NCI-H146 treated with DMSO at 0.1 percent for 48 hours (cell line): ENCODE results near the gene ZKSCAN1.
"Not testable (repeated sequence)": the region's sequence is repeated elsewhere in the genome, so short reads cannot be mapped to it uniquely, and the experiment has no call there.

ENCODE experiments used
- DNase-seq: peaks from one replicate; lab custom pipeline; 2025; ENCODE audit not compliant: unreplicated experiment; lab: John Stamatoyannopoulos, UW

ZKSCAN1 gene

DNA sequence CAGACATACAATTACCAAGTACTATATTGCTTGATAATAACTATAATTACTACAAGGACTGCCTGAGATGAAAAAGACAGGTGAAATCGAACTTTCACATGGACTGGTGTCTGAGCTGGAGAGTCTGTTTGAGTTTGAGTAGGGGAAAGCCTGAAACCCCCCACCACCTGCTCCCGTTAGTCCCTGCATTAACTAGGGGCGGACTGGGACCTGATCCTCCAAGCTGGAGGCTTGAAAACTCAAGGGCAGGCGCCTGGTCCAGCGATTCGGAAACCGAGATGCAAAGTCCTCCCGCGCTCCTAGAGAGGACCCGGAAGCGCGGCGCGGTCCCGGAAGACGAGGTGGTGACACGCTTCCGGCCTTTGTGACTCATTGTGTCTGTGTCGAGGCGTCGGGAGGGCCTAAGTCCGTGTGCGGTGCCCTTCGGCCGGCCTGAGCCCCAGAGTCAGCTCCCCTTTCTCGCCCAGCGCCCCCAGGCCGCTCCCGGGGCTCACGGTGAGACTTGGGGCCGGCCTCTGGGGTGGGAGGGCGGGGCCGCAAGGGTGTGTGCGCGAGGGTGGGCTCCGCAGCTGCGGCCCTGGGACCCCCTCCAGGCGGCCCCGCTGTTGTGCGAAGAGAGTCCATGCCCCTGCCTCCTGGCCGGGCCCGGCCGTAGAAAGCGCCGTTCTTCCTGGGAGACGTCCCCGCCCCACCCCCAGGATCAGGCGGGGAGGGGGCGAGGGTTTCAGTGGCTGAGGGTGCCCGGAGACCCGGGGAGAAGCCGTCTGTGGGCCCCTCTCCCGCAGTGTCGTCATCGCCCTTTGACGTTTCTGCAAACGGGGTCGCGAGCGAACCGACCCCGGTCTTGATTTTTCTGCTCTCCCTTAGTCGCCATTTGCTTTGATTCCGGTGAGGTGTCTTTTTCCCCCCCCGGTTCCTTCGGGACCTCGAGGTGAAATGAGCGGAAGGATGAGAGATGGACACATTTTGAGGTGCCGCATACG, at the start of gene ZKSCAN1:
ZKSCAN1 (plus strand) TSS at position 365 of the 983 bp plus-strand sequence. CDS start 7,911 bp downstream, outside the sequence.
- peak; percentile 75 for DNase-seq

DNA sequence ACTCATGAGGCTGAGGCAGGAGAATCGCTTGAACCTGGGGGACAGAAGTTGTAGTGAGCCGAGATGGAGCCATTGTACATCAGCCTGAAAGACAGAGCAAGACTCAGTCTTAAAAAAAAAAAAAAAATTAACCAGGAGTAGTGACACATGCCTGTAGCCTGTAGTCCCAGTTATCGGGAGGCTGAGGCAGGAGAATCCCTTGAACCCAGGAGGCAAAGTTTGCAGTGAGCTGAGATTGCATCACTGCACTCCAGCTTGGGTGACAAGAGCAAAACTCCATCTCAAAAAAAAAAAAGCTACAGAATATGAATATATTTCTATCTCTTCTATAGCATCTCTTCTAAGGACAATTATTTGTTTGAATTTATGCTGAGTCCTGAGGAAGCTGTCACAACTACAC, 46.1 kb upstream of the ZKSCAN1 start:
- no peak for DNase-seq

DNA sequence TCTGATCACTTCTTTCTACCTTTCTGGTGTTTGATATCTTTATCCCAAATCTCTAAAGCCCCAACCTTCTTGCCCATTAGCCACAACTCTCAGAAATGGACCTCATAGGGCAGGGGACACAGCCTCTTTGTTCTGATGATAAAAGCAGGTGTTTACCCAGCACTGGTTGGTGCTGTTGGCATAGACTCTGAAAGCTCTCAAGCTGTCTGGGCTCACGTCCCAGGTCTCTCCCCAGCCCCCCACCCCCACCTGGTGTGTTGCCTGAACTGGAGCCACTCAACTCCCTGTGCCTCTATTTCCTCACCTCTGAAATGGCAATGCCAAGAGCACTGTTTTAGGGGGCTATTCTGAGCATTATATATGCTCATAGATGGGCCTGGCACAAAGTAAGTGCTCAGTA, 45.6 kb upstream of the ZKSCAN1 start:
- DNase-seq = not testable (repeated sequence)

DNA sequence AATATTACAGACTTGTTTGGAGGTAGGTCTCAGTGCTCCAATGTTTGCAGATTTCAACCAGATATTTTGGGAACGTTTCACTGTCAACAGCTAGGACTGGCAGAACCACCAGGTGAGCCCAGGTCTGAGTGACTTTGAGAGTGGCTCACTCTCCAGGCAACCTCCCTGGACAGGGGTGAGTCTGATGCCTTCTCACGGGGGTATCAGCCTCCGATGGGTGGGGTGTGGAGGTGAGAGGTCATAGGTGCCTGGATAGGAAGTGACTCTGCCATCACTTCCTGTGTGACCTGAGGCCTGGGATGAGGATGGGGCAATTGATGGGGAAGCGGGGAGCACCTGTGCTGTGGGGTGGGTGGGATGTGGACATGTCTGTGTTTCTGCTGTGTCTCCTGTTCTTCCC, 44.2 kb upstream of the ZKSCAN1 start:
- DNase-seq = no peak

DNA sequence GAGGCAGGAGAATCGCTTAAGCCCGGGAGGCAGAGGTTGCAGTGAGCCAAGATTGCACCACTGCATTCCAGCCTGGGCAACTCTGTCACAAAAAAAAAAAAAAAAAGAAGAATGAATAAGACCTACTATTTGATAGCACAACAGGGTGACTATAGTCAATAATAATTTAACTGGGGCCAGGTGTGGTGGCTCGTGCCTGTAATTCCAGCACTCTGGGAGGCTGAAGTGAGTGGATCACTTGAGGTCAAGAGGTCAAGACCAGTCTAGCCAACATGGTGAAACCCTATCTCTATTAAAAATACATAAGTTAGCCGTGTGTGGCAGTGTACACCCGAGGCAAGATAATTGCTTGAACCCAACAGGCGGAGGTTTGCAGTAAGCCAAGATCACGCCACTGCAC, 41.6 kb upstream of the ZKSCAN1 start:
- not testable (repeated sequence) for DNase-seq

DNA sequence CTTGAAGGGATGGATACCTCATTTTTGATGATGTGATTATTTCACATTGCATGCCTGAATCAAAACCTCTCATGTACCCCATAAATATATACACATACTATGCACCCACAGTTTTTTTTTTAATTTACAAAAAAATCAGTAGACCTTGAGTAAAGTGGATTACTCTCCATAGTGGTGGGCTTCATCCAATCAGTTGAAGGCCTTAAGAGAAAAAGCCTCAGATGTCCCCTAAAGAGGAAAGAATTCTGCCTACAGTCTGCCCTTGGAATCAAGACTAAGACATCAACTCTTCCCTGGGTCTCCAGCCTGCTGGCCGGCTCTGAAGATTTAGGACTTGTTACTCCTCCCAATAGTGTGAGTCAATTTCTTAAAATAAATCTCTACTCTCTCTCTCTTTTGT, 40.7 kb upstream of the ZKSCAN1 start:
- no peak for DNase-seq

DNA sequence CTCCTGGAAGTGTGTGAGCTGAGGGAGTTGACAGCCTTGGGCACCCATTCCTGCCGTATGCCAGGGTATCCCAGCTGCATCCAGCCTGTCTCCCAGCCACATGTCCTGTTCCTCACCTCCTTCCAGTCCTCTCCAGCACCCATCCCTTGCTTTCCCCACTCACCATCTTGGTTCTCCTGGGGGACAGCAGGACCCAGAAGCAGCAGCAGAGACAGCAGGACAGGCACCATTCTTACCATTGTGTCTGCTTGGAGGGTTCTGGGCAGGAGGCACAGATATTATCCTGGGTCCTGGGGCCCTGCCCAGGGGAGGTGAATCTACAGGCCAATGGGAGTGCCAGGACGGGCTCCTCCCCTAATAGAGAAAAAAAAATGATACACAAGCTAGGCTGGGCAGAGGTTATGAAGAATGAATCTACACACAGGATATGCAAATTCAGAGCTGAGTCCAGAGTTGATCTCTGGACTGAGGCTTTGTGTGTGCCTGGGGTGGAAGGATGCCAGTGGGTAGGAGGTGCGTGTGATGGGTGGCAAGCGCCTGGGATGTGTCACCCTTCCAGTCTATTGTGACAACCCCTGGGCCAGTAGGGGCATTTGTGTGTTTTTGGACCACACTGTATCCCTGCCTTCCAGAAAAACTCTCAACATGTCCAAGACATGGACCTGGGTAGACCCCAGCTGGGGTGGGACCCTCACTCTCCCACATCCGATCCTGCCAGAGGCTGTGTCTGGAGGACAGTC, 39.4 kb upstream of the ZKSCAN1 start, which contains the start of gene AZGP1:
AZGP1 (minus strand) TSS at position 250 of the 740 bp plus-strand sequence; CDS start at position 239, 11 bp downstream.
- peak; percentile 13 for DNase-seq

DNA sequence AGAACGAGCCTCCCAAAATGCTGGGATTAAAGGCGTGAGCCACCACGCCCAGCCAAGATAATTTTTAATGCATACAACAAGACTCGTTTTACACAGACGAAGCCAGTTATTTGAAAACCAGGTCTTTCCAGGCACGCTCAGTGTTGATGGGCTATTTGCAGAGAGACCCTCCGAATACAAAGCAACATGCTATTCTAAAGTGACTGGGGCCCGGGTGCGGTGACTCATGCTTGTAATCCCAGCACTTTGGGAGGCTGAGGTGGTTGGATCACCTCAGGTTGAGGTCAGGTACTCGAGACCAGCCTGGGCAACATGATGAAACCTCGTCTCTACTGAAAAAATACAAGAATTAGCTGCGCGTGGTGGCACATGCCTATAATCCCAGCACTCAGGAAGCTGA, 38.8 kb upstream of the ZKSCAN1 start:
- no peak for DNase-seq

DNA sequence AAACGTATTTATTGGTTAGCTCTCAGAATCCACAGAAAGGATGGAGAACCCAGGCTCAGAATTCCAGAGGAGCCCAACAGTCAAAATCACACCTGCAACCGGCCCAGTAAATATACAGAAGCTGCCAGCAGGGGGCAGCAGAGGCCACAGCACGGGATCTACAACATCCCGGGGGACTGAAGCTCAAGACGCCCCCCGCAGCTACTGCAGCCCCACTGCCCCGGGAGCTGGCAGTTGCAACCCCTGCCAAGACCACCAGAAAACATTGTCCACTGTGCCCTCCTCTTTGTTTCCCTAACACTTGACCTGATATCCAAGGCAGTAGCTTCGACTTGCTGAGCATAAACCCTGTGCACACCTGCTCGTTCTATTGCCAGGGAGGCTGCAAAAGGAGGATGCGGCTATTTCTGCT, 35.6 kb upstream of the ZKSCAN1 start:
- peak; percentile 20 for DNase-seq

DNA sequence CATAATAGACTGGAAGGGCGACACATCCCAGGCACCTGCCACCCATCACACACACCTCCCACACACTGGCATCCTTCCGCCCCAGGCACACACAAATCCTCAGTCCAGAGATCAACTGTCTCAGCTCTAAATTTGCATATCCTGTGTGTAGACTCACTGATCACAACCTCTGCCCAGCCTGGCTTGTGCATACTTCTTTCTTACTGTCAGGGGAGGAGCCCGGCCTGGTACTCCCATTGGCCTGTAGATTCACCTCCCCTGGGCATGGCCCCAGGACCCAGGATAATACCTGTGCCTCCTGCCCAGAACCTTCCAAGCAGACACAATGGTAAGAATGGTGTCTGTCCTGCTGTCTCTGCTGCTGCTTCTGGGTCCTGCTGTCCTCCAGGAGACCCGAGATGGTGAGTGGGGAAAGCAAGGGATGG, 34.9 kb upstream of the ZKSCAN1 start:
- not testable (repeated sequence) for DNase-seq

DNA sequence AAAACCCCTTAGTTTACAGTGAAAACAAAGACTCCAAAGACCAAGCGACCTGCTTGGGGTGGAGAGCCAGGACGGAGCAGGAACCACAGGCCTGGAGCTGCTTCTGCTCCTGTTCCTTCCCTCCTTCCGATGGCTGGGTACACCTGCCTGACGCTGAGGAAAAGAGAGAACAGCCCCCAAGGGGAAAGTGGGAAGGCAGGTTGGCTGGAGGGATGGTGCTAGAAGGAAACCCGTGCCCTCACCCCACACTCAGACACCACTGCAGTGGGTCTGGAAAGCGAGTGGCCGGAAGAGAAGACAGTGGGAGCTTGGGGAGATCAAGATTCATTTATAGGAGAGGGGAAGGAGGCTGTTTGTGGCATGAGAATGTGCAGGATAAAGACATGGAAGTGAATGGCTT, 34.3 kb upstream of the ZKSCAN1 start:
- DNase-seq = not testable (repeated sequence)

DNA sequence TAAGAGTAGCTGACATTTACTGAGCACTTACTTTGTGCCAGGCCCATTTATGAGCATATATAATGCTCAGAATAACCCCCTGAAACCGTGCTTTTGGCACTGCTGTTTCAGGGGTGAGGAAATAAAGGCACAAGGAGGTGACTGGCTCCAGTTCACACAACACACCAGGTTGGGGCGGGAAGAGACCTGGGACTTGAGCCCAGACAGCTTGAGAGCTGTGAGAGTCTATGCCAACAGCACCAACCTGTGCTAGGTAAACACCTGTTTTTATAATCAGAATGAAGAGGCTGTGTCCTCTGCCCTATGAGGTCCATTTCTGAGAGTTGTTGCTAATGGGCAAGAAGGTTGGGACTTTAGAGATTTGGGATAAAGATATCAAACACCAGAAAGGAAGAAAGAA, 30.8 kb upstream of the ZKSCAN1 start:
- no peak for DNase-seq

DNA sequence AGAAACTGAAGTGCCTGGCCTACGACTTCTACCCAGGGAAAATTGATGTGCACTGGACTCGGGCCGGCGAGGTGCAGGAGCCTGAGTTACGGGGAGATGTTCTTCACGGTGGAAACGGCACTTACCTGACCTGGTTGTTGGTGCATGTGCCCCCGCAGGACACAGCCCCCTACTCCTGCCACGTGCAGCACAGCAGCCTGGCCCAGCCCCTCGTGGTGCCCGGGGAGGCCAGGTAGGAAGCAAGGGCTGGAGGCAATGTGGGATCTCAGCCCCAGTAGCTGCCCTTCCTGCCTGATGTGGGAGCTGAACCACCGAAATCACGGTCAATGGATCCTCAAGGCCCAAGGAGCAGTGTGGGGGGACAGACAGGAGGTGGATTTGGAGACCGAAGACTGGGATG, 28.1 kb upstream of the ZKSCAN1 start:
- not testable (repeated sequence) for DNase-seq

DNA sequence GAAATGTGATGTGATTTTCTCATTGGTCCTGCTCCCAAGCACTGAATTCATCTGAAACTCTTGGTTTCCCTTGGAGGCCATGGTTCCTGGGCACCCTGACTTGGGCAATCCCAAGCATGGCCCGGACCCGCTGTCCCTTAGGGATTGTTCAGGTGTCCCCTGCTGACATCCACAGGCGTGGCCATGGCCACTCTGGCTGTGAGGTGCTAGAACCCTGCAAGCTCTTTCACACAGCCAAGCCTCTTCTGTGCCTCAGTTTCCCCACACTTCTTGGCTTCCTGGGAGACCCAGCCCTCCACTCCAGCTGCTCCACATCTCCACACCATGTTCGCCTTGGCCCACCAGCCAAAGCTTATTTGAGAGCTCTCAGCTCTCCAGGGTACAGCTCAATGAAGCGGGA, 27.6 kb upstream of the ZKSCAN1 start:
- no peak for DNase-seq

DNA sequence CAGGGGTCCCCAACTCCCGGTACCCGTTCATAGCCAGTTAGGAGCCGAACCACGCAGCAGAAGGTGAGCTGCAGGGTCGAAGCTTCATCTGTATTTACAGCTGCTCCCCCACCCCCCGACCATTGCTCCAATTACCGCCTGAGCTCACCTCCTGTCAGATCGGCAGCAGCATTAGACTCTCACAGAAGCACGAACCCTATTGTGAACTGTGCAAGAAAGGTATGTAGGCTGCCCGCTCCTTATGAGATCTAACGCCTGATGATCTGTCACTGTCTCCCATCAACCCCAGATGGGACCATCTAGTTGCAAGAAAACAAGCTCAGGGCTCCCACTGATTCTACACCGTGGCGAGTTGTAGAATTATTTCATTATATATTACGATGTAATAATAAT, 24.9 kb upstream of the ZKSCAN1 start:
- DNase-seq = peak; percentile 17

DNA sequence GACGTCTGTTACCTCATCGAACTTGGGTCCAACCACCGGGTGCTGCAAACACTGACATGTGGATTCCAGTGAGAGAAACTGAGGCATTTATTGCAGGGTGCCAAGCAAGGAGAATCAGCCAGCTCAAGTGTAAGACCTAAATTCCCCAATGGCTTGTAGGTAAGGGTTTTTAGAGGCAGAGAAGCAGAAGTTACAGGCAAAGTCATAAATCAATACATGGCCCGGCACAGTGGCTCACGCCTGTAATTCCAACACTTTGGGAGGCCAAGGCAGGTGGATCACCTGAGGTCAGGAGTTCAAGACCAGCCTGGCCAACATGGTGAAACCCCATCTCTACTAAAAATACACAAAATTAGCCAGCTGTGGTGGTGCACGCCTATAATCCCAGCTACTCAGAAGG, 23.9 kb upstream of the ZKSCAN1 start:
- not testable (repeated sequence) for DNase-seq

DNA sequence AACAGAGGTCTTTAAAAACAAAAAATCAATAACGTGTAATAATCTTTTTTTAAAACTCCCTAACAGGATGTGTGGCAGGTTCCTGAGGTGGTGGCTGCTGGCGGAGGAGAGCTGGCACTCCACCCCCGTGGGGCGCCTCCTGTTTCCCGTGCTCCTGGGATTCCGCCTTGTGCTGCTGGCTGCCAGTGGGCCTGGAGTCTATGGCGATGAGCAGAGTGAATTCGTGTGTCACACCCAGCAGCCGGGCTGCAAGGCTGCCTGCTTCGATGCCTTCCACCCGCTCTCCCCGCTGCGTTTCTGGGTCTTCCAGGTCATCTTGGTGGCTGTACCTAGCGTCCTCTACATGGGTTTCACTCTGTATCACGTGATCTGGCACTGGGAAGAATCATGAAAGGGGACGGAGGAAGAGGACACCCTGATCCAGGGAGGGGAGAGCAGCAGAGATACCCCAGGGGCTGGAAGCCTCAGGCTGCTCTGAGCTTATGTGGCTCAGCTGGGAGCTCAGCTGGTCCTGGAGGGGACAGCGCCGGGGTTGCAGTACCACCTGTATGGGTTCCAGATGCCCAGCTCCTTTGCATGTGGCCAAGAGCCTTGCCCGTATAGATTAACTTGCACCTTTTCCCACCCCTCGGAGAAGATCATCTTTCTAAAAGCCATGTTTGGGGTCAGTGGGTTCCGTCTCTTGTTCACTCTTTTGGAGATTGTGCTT, 22.9 kb upstream of the ZKSCAN1 start:
- no peak for DNase-seq

DNA sequence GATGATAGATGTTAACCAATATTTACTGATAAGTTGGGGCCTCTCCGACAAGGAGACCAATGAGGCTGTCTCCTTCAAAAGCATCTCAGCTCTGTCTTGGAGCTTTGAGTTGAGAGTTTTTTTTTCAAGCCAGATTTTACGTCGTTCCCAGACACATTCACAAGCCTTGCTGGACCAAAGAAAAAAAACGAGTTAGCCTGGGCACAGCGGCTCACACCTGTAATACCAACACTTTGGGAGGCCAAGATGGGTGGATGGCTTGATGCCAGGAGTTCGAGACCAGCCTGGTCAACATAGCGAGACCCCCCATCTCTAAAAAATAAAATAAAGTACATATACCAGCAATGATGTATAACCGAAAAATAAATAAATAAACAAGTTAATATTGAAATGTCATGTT, 20.6 kb upstream of the ZKSCAN1 start:
- no peak for DNase-seq

DNA sequence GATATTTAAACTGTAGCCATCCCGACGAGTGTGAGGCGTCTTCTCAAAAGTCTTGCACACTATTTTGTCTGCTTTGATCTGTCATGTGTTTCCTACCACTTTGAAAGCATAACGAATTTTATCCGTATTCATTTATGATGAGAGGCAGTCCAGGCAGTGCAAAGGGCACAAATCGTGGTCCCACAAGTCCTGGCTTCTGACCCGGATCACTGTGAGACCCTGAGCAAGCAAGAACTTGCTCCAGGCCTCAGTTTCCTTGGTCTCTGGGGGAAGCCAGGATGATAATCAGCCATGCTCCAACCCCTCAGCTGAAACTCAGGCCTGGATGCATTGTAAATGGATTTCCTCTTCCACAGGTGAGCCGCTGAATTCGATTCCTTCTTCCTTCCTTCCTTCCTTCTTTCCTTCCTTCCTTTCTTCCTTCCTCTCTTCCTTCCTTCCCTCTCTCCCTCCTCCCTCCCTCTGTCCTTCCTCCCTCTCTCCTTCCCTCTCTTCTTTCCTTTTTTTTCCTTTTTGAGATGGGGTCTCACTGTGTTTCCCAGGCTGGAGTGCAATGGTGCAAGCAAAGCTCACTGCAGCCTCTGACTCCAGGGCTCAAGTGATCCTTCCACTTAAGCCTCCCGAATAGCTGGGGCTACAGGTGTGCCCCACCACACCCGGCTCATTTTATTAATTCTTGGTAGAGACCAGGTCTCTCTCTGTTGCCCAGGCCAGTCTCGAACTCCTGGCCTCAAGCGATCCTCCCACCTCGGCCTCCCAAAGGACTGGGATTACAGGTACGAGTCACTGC, 18.4 kb upstream of the ZKSCAN1 start:
- no peak for DNase-seq

DNA sequence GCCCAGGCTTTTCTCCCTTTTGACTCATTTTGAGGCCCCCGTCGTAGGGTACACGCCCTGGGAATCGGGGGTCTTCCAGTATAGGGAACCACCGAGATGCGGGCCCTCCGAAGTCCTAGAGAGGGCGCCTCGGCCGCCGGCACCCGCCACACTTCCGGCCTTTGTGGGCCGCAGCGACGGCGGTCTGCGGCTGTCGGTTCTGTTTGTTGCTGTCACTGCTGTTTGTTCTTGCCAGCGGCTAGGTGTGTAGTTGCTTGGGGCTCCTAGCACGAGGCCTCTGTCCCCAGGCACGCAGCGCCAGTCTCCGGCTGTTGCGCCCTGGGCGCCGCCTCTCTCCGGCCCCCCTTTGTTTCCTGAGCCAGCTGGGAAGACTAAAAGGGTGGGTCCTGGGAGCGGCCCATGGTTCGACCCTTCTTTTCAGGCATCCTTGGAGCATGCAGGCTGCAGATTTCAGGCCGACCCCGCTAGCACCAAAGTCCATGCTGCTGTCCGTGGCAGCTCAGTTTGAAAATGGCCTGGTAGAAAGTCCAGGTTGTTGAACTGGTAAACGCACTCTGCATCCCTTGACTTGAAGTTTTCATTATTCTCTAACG, 17.8 kb upstream of the ZKSCAN1 start:
- peak; percentile 76 for DNase-seq
